DOHH2 (cell line): ENCODE data around the gene HAO2.

ENCODE experiments used
- H3F3A ChIP-seq: fragments of 200-600 bp; sonication (generic), shearing (Covaris generic); 2 replicates; pipeline ENCODE4 v1.6.0; 2016; ENCODE audit warnings: antibody characterized with exemption, mild to moderate bottlenecking; ENCODE audit not compliant: control insufficient read depth, insufficient read depth
- H3K27ac ChIP-seq: fragments of 200-600 bp; sonication (generic); 2 replicates; pipeline ENCODE4 v1.5.1; 2014; ENCODE audit warnings: low read depth, mild to moderate bottlenecking, low read length, moderate library complexity
- H3K27me3 ChIP-seq: fragments of 200-600 bp; sonication (generic); 2 replicates; pipeline ENCODE4 v1.6.1; 2014; ENCODE audit warnings: mild to moderate bottlenecking, low read length, mixed read lengths; ENCODE audit not compliant: control insufficient read depth
- H3K36me3 ChIP-seq: fragments of 200-600 bp; sonication (generic); 2 replicates; pipeline ENCODE4 v1.6.1; 2014; ENCODE audit warnings: mild to moderate bottlenecking, low read length, moderate library complexity, mixed read lengths; ENCODE audit not compliant: control insufficient read depth
- H3K4me1 ChIP-seq: fragments of 200-600 bp; sonication (generic); 2 replicates; pipeline ENCODE4 v1.6.1; 2014; ENCODE audit warnings: mild to moderate bottlenecking, low read length, mixed read lengths; ENCODE audit not compliant: control insufficient read depth
- H3K4me2 ChIP-seq: fragments of 200-600 bp; sonication (generic); 2 replicates; pipeline ENCODE4 v1.6.0; 2014; ENCODE audit warnings: mild to moderate bottlenecking, low read length, moderate library complexity
- H3K4me3 ChIP-seq: fragments of 200-600 bp; sonication (generic); 2 replicates; pipeline ENCODE4 v1.5.1; 2014; ENCODE audit warnings: mild to moderate bottlenecking, low read length, mixed read lengths
- H3K79me2 ChIP-seq: fragments of 200-600 bp; sonication (generic); 2 replicates; pipeline ENCODE4 v1.6.1; 2014; ENCODE audit warnings: mild to moderate bottlenecking, low read length, mixed read lengths; ENCODE audit not compliant: control insufficient read depth
- H3K9me2 ChIP-seq: fragments of 200-600 bp; sonication (generic); replicated peaks from 2 replicates; pipeline ENCODE4 v1.6.1; 2014; ENCODE audit warnings: mild to moderate bottlenecking, low read length, mixed read lengths; ENCODE audit not compliant: control insufficient read depth
- H3K9me3 ChIP-seq: fragments of 200-600 bp; sonication (generic); 2 replicates; pipeline ENCODE4 v1.6.1; 2014; ENCODE audit warnings: antibody characterized with exemption, low read length, mixed read lengths; ENCODE audit not compliant: control insufficient read depth, insufficient read depth
- H4K20me1 ChIP-seq: fragments of 200-600 bp; sonication (generic); 2 replicates; pipeline ENCODE4 v1.6.0; 2014; ENCODE audit warnings: low read depth, mild to moderate bottlenecking, antibody characterized with exemption, low read length, moderate library complexity; ENCODE audit not compliant: control insufficient read depth, insufficient read depth
- EZH2phosphoT487 ChIP-seq: fragments of 200-600 bp; sonication (generic); IDR thresholded peaks from 2 replicates; pipeline ENCODE4 v1.6.1; 2017; ENCODE audit warnings: borderline replicate concordance, mild to moderate bottlenecking, antibody characterized with exemption, low read length, moderate library complexity, mixed read lengths
- TF ChIP-seq, protein P1 (sequence below): fragments of 200-600 bp; sonication (generic); IDR thresholded peaks from one replicate; pipeline ENCODE4 v1.5.1; 2014; ENCODE audit warnings: antibody characterized with exemption, mild to moderate bottlenecking, low read depth, low read length; ENCODE audit not compliant: poor library complexity, severe bottlenecking

Gene HAO2

GRCh38 chr1:119330466-119331189, 38.0 kb upstream of the HAO2 start:
- Histone ChIP-seq H3K4me2 (no peak overlapping the region), H3K79me2 (no peaks in the 10 kb centered on the region), H3K4me1 (no peaks in the 10 kb centered on the region), H3K27me3 (no peaks in the 10 kb centered on the region), H3K9me2 (no peaks in the 10 kb centered on the region), H4K20me1 (no peaks in the 10 kb centered on the region), H3K27ac (no peak overlapping the region), H3K36me3 (no peaks in the 10 kb centered on the region), H3K4me3 (no peak overlapping the region), H3F3A (no peaks in the 10 kb centered on the region), H3K9me3 (no peaks in the 10 kb centered on the region)
- TF ChIP-seq, protein P1, sequence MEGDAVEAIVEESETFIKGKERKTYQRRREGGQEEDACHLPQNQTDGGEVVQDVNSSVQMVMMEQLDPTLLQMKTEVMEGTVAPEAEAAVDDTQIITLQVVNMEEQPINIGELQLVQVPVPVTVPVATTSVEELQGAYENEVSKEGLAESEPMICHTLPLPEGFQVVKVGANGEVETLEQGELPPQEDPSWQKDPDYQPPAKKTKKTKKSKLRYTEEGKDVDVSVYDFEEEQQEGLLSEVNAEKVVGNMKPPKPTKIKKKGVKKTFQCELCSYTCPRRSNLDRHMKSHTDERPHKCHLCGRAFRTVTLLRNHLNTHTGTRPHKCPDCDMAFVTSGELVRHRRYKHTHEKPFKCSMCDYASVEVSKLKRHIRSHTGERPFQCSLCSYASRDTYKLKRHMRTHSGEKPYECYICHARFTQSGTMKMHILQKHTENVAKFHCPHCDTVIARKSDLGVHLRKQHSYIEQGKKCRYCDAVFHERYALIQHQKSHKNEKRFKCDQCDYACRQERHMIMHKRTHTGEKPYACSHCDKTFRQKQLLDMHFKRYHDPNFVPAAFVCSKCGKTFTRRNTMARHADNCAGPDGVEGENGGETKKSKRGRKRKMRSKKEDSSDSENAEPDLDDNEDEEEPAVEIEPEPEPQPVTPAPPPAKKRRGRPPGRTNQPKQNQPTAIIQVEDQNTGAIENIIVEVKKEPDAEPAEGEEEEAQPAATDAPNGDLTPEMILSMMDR, result no peak

- Histone ChIP-seq H3K27me3 (no peaks in the 10 kb centered on the region), H3K79me2 (no peaks in the 10 kb centered on the region), H3F3A (no peaks in the 10 kb centered on the region), H3K4me3 (no peak overlapping the region), H3K36me3 (no peaks in the 10 kb centered on the region), H3K27ac (no peak overlapping the region), H3K4me2 (no peak overlapping the region), H4K20me1 (no peaks in the 10 kb centered on the region), H3K4me1 (no peaks in the 10 kb centered on the region), H3K9me2 (no peaks in the 10 kb centered on the region), H3K9me3 (no peaks in the 10 kb centered on the region)
- TF ChIP-seq EZH2phosphoT487, result no peak
- TF ChIP-seq, protein P1, result no peak
These were observed 37.4 kb upstream of the HAO2 start for GRCh38 chr1:119331190-119331515.

DNA sequence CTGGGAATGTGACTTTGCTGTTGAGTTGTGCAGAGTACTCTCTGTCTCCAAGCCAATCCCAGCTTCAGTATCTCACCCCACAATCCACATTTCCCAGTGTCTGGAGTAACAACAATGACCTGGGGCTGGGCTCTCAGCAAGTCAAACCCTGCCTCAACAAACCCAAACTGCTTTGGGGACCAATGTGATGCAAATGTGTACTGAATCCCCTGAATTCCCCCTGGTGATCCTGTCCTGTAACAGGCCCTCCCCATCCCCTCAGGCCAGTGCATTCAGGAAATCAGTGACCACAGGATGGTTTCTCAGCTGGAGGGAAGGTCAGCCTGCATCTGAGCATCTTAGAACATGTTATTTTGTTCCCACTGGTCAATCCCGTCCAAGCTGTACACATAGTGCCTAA, 36.7 kb upstream of the HAO2 start:
- H3K4me2 ChIP-seq, result no peak overlapping the region
- no peaks in the 10 kb centered on the region for H3K9me3 ChIP-seq
- TF ChIP-seq EZH2phosphoT487, result no peak
- TF ChIP-seq, protein P1, result no peak
- no peaks in the 10 kb centered on the region for H4K20me1 ChIP-seq
- H3K4me3 ChIP-seq, result no peak overlapping the region
- H3K79me2 ChIP-seq, result no peaks in the 10 kb centered on the region
- no peaks in the 10 kb centered on the region for H3K27me3 ChIP-seq
- no peaks in the 10 kb centered on the region for H3F3A ChIP-seq
- no peak overlapping the region for H3K27ac ChIP-seq
- H3K9me2 ChIP-seq, result no peaks in the 10 kb centered on the region
- H3K36me3 ChIP-seq, result no peaks in the 10 kb centered on the region
- no peaks in the 10 kb centered on the region for H3K4me1 ChIP-seq

DNA sequence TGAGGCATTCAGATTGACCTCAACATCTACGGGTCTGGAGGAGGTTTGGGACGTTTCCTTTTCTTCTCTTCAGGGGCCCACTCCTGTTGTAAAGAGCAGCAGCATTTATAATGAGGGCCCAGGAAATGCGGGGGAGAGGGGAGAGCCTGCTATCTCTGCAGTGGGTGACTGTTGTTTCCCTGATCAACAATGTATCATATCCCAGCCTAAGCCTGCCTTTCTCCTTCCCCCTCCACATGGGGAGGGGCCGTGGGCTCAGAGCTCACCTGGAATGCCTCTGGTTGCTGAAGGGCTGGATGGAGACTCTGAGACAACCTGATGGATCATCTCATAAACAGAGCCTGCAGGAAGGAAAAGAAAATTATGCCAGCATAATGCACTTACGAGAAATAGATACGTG, 36.0 kb upstream of the HAO2 start:
- Histone ChIP-seq H3F3A (no peaks in the 10 kb centered on the region), H4K20me1 (no peaks in the 10 kb centered on the region), H3K27me3 (no peaks in the 10 kb centered on the region), H3K4me2 (no peak overlapping the region), H3K9me3 (no peaks in the 10 kb centered on the region), H3K4me1 (no peaks in the 10 kb centered on the region), H3K79me2 (no peaks in the 10 kb centered on the region), H3K4me3 (no peak overlapping the region), H3K9me2 (no peaks in the 10 kb centered on the region), H3K27ac (no peak overlapping the region), H3K36me3 (no peaks in the 10 kb centered on the region)
- no peak for TF ChIP-seq EZH2phosphoT487
- TF ChIP-seq, protein P1, result no peak
